SHP77 (cell line): ENCODE results near the gene TEX22.

Experiments
- DNase-seq, 2 experiments: peaks; one replicate each; lab custom pipeline; 2025; lab: John Stamatoyannopoulos, UW

TEX22 gene

GRCh38 chr14:105366386-105367074 is 31.8 kb upstream of the TEX22 start:
- no peak for DNase-seq

GRCh38 chr14:105367116-105368031 is 31.0 kb upstream of the TEX22 start:
- DNase-seq: no peak

GRCh38 chr14:105368032-105368417 is 30.3 kb upstream of the TEX22 start:
- DNase-seq: no peak

GRCh38 chr14:105368426-105368825 is 29.9 kb upstream of the TEX22 start:
- no peak for DNase-seq

GRCh38 chr14:105368910-105369652 is 29.3 kb upstream of the TEX22 start:
- DNase-seq: no peak

- DNase-seq: no peak
Measured at GRCh38 chr14:105369653-105370040, 28.7 kb upstream of the TEX22 start.

- no peak for DNase-seq
Measured at GRCh38 chr14:105374389-105374788, 23.9 kb upstream of the TEX22 start.

GRCh38 chr14:105375635-105376057 is 22.7 kb upstream of the TEX22 start:
- no peak for DNase-seq

- DNase-seq: no peak
Measured at GRCh38 chr14:105376521-105377440, 21.6 kb upstream of the TEX22 start.

- no peak for DNase-seq
Measured at GRCh38 chr14:105377555-105378182, 20.7 kb upstream of the TEX22 start.

- no peak for DNase-seq
Measured at GRCh38 chr14:105378199-105378598, 20.1 kb upstream of the TEX22 start.

GRCh38 chr14:105378873-105379685 is 19.3 kb upstream of the TEX22 start:
- DNase-seq: no peak

- no peak for DNase-seq
Measured at GRCh38 chr14:105379946-105380345, 18.4 kb upstream of the TEX22 start.

GRCh38 chr14:105380756-105381155 is 17.6 kb upstream of the TEX22 start:
- no peak for DNase-seq

GRCh38 chr14:105381446-105382342 is 16.6 kb upstream of the TEX22 start:
- DNase-seq: no peak

- no peak for DNase-seq
Measured at GRCh38 chr14:105382343-105383082, 15.8 kb upstream of the TEX22 start.

- DNase-seq: no peak
Measured at GRCh38 chr14:105383083-105383730, 15.1 kb upstream of the TEX22 start.

- DNase-seq: no peak
Measured at GRCh38 chr14:105384041-105384557, 14.2 kb upstream of the TEX22 start.
